NCI-H446 treated with DMSO at 0.1 percent for 48 hours (cell line): ENCODE data around the gene PTPN2.
"Not testable (repeated sequence)": the region's sequence is repeated elsewhere in the genome, so short reads cannot be mapped to it uniquely, and the experiment has no call there.

Source experiments
- DNase-seq: peaks from one replicate; lab custom pipeline; 2025; lab: John Stamatoyannopoulos, UW

The PTPN2 gene

GRCh38 chr18:12891561-12891960 lies 7.5 kb upstream of the PTPN2 start:
- DNase-seq = no peak

- no peak for DNase-seq
Measured at GRCh38 chr18:12890964-12891363, 6.9 kb upstream of the PTPN2 start.

DNA sequence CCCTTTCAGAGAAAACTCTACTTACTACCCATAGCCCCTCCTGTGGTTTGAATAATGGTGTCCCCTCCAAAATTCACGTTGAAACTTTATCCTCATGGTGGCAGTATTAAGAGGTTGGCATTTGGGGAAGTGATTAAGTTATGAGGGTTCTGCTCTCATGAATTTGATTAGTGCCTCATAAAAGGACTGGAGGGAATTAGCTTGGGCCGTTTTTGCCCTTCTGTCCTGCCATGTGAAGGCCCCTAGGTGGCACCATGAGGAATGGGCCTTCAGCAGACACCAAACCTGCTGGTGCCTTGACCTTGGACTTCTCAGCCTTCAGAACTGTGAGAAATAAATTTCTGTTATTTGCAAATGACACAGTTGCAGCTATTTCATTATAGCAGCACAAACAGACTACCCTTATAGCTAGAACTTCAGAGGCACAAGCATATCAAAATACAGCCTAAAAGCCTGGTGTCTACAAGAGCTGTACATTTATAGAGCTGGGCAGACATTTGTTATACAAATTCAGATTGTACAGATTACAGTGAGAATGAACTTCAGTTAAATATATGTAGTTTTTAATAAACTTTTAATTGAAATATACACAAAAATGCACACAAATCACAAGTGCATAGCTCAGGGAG lies 2.6 kb upstream of the PTPN2 start:
- DNase-seq = no peak

- no peak for DNase-seq
Measured at GRCh38 chr18:12885500-12885899, 1.5 kb upstream of the PTPN2 start.

GRCh38 chr18:12884406-12885323 lies 628 bp upstream of the PTPN2 start:
- no peak for DNase-seq

GRCh38 chr18:12883372-12883683 lies 709 bp downstream of the PTPN2 start:
- no peak for DNase-seq

- no peak for DNase-seq
Measured at GRCh38 chr18:12882453-12883371, 1.3 kb downstream of the PTPN2 start.

- DNase-seq = no peak
Measured at GRCh38 chr18:12880541-12880910, 3.5 kb downstream of the PTPN2 start.

DNA sequence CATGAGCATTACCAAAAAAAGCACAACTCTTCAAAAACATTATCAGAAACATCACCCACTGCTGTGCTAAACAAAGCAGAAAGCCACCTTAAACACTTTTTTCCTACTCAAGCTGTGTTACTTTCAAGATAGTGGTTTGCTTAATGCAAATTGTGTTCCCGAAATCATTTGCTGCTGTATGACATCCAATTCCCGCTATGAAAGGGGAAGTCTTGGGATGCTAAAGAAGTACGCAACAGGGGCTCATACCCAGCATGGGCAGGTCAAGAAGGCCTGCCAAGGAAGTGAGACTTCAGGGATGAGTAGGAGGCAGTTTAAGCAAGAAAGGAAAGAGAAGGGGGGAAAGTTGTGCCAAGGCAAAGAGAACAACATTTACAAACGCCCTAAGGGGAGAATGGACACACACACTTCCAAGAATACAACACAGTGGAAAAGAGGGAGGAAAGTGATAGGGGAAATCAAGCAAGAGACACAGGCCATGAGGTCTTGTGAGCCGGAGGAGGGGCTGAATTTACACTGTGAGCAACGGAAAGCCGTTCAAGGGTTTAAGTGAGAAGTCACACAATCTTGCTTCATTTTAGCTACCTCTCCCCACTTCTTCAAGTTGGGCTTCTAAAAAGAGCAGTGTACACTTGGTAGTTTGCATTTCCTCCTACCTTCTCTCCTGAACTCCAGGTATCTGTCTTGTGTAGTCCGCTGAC lies 4.0 kb downstream of the PTPN2 start:
- DNase-seq = no peak

DNA sequence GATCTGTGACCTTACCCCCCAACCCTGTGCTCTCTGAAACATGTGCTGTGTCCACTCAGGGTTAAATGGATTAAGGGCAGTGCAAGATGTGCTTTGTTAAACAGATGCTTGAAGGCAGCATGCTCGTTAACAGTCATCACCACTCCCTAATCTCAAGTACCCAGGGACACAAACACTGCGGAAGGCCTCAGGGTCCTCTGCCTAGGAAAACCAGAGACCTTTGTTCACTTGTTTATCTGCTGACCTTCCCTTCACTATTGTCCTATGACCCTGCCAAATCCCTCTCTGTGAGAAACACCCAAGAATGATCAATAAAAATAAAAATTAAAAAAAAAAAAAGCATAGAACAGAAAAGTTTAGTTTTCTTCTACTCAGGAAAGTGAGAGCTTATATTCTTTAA lies 9.0 kb downstream of the PTPN2 start:
- DNase-seq = not testable (repeated sequence)

DNA sequence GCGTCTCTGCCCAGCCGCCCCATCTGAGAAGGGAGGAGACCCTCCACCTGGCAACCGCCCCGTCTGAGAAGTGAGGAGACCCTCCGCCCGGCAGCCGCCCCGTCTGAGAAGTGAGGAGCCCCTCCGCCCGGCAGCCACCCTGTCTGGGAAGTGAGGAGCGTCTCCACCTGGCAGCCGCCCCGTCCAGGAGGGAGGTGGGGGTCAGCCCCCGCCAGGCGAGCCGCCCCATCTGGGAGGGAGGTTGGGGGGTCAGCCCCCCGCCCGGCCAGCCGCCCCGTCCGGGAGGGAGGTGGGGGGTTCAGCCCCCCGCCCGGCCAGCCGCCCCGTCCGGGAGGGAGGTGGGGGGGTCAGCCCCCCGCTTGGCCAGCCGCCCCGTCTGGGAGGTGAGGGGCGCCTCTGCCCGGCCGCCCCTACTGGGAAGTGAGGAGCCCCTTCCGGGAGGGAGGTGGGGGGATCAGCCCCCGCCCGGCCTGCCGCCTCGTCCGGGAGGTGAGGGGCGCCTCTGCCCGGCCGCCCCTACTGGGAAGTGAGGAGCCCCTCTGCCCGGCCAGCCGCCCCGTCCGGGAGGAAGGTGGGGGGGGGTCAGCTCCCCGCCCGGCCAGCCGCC lies 10.0 kb downstream of the PTPN2 start:
- DNase-seq = not testable (repeated sequence)

DNA sequence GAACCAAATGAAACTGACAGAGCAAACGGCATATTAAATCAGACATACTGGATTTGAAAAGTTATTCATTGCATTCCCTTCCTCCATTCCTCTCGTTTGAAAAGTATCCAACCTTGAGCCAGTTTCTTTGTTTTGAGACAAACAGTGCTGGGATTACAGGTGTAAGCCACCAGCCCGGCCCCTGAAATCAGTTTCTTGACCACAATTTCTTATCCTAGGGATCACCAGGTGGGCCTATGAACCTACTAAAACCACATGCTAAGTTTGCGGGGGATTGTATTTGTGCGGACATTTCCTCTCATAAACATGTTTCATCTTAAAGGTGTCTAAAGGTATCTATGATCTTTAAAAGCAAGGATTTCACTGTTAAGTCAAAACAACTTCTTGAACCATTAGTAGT lies 11.6 kb downstream of the PTPN2 start:
- DNase-seq = no peak

DNA sequence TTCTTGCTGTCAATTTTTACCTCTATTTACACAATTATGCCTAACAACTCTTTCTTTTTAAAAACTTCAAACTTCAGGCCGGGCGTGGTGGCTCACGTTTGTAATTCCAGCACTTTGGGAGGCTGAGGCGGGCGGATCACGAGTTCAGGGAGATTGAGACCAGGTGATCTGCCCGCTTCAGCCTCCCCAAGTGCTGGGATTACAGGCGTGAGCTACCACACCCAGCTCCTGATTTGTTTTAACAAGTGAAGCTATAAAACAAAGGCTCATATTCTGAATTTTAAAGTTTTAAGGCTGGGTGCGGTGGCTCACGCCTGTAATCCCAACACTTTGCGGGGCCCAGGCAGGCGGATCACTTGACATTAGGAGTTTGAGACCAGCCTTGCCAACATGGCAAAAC lies 15.5 kb downstream of the PTPN2 start:
- no peak for DNase-seq

DNA sequence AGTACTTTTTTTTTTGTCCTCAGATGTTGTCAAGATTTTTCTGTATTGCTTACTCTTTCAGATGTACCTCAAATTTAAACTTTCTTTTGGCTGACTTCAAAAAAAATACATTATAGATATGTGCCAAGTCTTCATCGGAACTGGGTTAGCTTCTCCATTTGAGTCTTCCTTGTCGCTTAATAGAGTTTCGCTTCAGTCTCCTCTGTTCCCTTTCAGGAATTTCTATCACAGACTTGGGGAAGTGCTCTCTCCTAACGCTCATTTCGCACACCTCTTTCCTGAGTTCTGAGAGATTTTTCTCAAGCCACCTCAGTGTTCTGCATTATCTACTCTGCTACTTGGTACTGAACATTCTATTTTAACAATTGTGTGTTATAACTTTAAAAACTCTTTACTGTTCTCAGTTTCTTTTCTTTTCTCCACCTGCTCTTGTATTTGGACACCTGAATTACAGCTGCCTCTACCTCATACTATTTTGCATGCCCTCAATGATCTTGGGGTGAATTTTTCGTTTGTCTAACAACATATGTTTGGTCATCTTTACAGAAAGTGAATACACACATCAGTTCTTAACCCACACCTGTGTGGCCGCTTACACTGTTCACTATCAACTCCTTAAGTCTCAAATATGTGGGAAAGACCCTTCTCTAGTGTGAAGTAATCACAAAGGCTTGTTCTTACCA lies 16.5 kb downstream of the PTPN2 start:
- no peak for DNase-seq

DNA sequence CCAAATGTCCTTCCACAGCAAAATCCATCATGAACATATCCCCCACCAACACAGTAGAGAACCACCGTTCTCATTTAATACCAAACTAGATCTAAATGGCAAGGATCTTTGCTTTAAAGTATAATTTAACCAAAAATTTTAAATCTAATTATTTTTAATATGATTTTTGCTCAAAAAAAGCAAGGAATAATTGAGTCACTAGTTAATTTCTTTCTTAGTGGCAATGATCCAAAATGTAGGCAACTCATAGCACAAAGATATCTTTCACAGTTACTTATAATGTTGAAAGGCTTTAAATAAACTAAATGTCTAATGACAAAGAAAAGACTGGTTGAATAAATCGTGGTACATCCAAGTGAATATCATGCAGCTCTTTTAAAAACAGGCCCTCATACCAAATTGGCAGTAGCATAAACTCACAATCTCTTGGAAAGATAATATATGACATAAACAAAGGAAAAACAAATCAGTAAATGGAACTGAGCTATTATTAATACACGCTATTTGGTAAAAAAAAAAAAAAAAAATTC lies 20.3 kb downstream of the PTPN2 start:
- DNase-seq = no peak

DNA sequence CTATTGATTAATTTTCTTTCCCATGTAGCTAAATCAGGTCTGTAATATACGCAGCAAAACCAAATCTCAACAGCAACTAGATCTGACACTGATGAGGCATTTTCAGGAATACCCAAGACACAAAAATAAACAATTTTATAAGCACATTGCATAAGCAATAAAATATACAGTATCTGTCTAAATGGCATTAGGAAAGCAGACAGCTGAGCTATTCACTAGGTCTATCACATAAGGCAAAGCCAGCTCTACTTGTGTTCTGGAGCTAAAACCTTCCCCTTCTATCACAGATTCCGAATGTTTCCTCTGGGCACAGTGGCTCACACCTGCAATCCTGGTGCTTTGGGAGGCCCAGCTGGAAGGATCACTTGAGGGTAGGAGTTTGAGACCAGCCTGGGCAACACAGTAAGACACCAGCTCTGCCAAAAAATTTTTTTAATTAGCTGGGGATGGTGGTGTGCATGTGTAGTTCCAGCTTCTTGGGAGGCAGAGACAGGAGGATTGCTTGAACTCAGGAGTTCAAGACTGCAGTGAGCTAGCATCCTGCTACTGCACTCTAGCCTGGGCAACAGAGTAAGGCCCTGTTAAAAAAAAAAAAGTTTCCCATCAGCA lies 21.1 kb downstream of the PTPN2 start:
- no peak for DNase-seq

GRCh38 chr18:12862467-12862866 lies 21.6 kb downstream of the PTPN2 start:
- DNase-seq = no peak

GRCh38 chr18:12861637-12862036 lies 22.4 kb downstream of the PTPN2 start:
- DNase-seq = no peak

GRCh38 chr18:12860530-12860929 lies 23.5 kb downstream of the PTPN2 start:
- DNase-seq = no peak

- DNase-seq = no peak
Measured at GRCh38 chr18:12858991-12859390, 25.0 kb downstream of the PTPN2 start.
